ENCODE results near the gene SKP1. TPM values are rescaled to one million over a fixed set of nuclear protein-coding genes. Genes with fewer than 3 reads are reported as not detected.

The SKP1 gene
- total RNA-seq, 2 experiments from 2014 or later, result 235 to 242 TPM

GRCh38 chr5:134125039-134126015 is 51.4 kb downstream of the SKP1 start:
- peak; percentile 2 for ATAC-seq
- TF ChIP-seq CTCF (IDR thresholded peaks at IDR 0.05), result no peak
- intact Hi-C loops (cut with micrococcal nuclease), result no loop called here
- peak; percentile 59 for DNase-seq
- Mint-ChIP-seq H3K27ac (peak overlapping the region; percentile 82), H3K27me3 (no peaks in the 10 kb centered on the region), H3K4me3 (peak overlapping the region; percentile 65), H3K9me3 (no peaks in the 10 kb centered on the region), H3K4me1 (ENCODE audit: low read depth) (peaks cover 97% of the 10 kb centered on the region), H3K36me3 (ENCODE audit: low read depth) (peaks cover 37% of the 10 kb centered on the region)
- CTCF ChIA-PET, result interaction anchor here (38.2 kb wide), 1 partner anchor 83 kb away, joined by 1049 read pairs; no protein-coding TSS in a partner anchor
- POLR2A ChIA-PET, result interaction anchor here (0.8 to 2.3 kb wide), 5 partner anchors 39 to 120 kb away, joined by 3 to 11 read pairs (median 3); partner anchors contain the start of genes SKP1 and VDAC1

- Mint-ChIP-seq H3K27ac (peak overlapping the region; percentile 82), H3K36me3 (ENCODE audit: low read depth) (peaks cover 46% of the 10 kb centered on the region), H3K9me3 (no peaks in the 10 kb centered on the region), H3K4me3 (peak overlapping the region; percentile 65), H3K4me1 (ENCODE audit: low read depth) (peaks cover 97% of the 10 kb centered on the region), H3K27me3 (no peaks in the 10 kb centered on the region)
- ATAC-seq (no peak), DNase-seq (peak; percentile 60)
- CTCF ChIA-PET, result interaction anchor here (38.2 kb wide), 1 partner anchor 82 kb away, joined by 1049 read pairs; no protein-coding TSS in a partner anchor
- no peak for TF ChIP-seq CTCF (IDR thresholded peaks at IDR 0.05)
- intact Hi-C loops (cut with micrococcal nuclease), result no loop called here
- POLR2A ChIA-PET, result interaction anchor here (0.8 to 2.3 kb wide), 4 partner anchors 38 to 120 kb away, joined by 3 to 11 read pairs (median 3); partner anchors contain the start of genes SKP1 and VDAC1
Observed at GRCh38 chr5:134124289-134125038, 52.3 kb downstream of the SKP1 start.

- ATAC-seq (no peak), DNase-seq (no peak)
- no peaks in the 10 kb centered on the region for H3K9me3 Mint-ChIP-seq
- ChIA-PET CTCF (interaction anchor here (38.2 kb wide), 1 partner anchor 81 kb away, joined by 1049 read pairs; no protein-coding TSS in a partner anchor), POLR2A (interaction anchor here (1.0 to 1.3 kb wide), 4 partner anchors 29 to 52 kb away, joined by 3 to 4 read pairs (median 3); no protein-coding TSS in a partner anchor)
- peak overlapping the region; percentile 16 for H3K4me3 Mint-ChIP-seq
- no peaks in the 10 kb centered on the region for H3K27me3 Mint-ChIP-seq
- H3K4me1 Mint-ChIP-seq (ENCODE audit: low read depth), result peaks cover 96% of the 10 kb centered on the region
- no peak for TF ChIP-seq CTCF (IDR thresholded peaks at IDR 0.05)
- intact Hi-C loops (cut with micrococcal nuclease), result no loop called here
- H3K27ac Mint-ChIP-seq, result peak overlapping the region; percentile 82
- peaks cover 43% of the 10 kb centered on the region for H3K36me3 Mint-ChIP-seq (ENCODE audit: low read depth)
Observed at GRCh38 chr5:134123360-134123759, 53.4 kb downstream of the SKP1 start.

GRCh38 chr5:134122530-134122929 is 54.2 kb downstream of the SKP1 start:
- Mint-ChIP-seq H3K4me3 (peak overlapping the region; percentile 16), H3K36me3 (ENCODE audit: low read depth) (peaks cover 47% of the 10 kb centered on the region), H3K4me1 (ENCODE audit: low read depth) (peaks cover 96% of the 10 kb centered on the region), H3K27me3 (no peaks in the 10 kb centered on the region), H3K9me3 (no peaks in the 10 kb centered on the region), H3K27ac (peak overlapping the region; percentile 82)
- peak; percentile 74 for DNase-seq
- ChIA-PET POLR2A (interaction anchor here (1.0 to 1.3 kb wide), 4 partner anchors 30 to 53 kb away, joined by 3 to 4 read pairs (median 3); no protein-coding TSS in a partner anchor), CTCF (interaction anchor here (38.2 kb wide), 1 partner anchor 80 kb away, joined by 1049 read pairs; no protein-coding TSS in a partner anchor)
- no peak for TF ChIP-seq CTCF (IDR thresholded peaks at IDR 0.05)
- intact Hi-C loops (cut with micrococcal nuclease), result no loop called here
- ATAC-seq, result peak; percentile 45
